ENCODE measurements around the gene PRX. TPM values are rescaled to one million over a fixed set of nuclear protein-coding genes. Genes with fewer than 3 reads are reported as not detected.

Gene PRX
- total and polyA plus RNA-seq, 2 of the 13 experiments (the other 11 are each of a cell fraction or from before 2014, with no cell fraction given) = 0.66 TPM

DNA sequence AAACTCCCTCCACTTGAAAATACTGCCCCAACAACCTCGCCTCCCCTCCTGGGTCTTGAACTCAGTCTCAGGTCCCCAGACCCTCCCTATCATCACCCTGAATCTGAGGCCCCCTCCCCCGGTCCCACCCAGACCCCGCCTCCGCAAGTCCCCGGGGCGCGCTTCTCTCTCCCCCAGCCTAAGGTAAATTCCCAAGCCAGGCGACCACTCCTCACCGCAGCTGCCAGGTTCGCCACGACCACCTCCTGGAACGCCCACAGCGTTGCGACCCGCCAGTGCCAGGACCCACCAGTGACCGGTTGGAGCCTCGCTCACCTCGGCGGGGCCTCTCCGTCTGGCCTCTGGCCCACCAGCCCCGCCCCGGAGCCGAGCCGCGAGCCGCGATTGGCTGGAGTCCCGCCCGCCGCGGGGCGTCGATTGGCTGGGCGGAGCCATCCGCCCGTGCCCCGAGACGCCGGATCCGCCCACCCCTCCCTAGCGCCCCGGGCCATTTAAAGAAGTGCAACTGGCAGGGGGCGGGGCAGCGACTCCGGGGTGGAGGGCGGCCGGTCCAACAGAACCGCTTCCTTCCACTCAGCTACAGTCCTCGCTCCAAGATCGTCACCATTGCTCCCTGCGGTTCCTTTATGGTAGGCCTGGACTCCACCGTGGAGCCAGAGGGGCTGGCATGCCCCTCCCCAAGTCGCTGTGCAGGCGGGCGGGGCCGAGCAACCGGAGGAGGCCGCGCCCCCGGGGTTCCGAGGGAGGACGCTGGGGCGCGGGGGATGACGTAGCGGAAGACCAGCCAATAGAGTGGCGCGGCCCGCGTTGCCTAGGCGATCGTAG lies 31.0 kb upstream of the PRX start, which contains the start of gene SERTAD3 (continued):
- TF ChIP-seq, protein P1, sequence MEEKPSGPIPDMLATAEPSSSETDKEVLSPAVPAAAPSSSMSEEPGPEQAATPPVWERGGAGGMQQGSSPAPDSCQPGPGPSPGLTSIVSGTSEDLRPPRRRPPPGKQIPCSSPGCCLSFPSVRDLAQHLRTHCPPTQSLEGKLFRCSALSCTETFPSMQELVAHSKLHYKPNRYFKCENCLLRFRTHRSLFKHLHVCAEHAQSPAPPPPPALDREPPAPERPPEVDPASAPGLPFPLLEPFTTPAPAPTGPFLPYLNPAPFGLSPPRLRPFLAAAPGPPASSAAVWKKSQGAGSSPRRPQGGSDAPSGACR (CRISPR knock-in tag; IDR thresholded peaks at IDR 0.05) = peak; percentile 20; the same call in 1 of the 2 replicates
- peak; percentile 77 for TF ChIP-seq ZNF883 (CRISPR knock-in tag; IDR thresholded peaks at IDR 0.05; ENCODE audit: not compliant biosample characterization)
- 0 out of 2 replicates have a peak, but pooled peaks have one; percentile 30 for TF ChIP-seq KDM3A (CRISPR knock-in tag; IDR thresholded peaks at IDR 0.05; ENCODE audit: low read depth)
- peak; percentile 58; the same call in 1 of the 2 replicates for TF ChIP-seq CHD4 (IDR thresholded peaks at IDR 0.05; ENCODE audit: borderline replicate concordance, low read length)
- TF ChIP-seq GABPB1 (CRISPR knock-in tag; IDR thresholded peaks at IDR 0.05) = peak; percentile 81
- TF ChIP-seq ZNF619 (CRISPR knock-in tag; IDR thresholded peaks at IDR 0.05) = 0 out of 2 replicates have a peak, but pooled peaks have one; percentile 33
- TF ChIP-seq SRSF9 (IDR thresholded peaks at IDR 0.05; ENCODE audit: borderline replicate concordance, insufficient read depth, low read depth, low read length, poor library complexity, severe bottlenecking) = no peak
- TF ChIP-seq POLR2AphosphoS5 (IDR thresholded peaks at IDR 0.05; ENCODE audit: low read depth, low read length) = peak; percentile 91
- TF ChIP-seq FOXC1 (CRISPR knock-in tag; IDR thresholded peaks at IDR 0.05; ENCODE audit: borderline replicate concordance) = peak; percentile 17; the same call in 1 of the 2 replicates
- TF ChIP-seq TAF15 (IDR thresholded peaks at IDR 0.05; ENCODE audit: low read depth, low read length, poor library complexity, severe bottlenecking) = peak; percentile 49
- TF ChIP-seq, protein P2, sequence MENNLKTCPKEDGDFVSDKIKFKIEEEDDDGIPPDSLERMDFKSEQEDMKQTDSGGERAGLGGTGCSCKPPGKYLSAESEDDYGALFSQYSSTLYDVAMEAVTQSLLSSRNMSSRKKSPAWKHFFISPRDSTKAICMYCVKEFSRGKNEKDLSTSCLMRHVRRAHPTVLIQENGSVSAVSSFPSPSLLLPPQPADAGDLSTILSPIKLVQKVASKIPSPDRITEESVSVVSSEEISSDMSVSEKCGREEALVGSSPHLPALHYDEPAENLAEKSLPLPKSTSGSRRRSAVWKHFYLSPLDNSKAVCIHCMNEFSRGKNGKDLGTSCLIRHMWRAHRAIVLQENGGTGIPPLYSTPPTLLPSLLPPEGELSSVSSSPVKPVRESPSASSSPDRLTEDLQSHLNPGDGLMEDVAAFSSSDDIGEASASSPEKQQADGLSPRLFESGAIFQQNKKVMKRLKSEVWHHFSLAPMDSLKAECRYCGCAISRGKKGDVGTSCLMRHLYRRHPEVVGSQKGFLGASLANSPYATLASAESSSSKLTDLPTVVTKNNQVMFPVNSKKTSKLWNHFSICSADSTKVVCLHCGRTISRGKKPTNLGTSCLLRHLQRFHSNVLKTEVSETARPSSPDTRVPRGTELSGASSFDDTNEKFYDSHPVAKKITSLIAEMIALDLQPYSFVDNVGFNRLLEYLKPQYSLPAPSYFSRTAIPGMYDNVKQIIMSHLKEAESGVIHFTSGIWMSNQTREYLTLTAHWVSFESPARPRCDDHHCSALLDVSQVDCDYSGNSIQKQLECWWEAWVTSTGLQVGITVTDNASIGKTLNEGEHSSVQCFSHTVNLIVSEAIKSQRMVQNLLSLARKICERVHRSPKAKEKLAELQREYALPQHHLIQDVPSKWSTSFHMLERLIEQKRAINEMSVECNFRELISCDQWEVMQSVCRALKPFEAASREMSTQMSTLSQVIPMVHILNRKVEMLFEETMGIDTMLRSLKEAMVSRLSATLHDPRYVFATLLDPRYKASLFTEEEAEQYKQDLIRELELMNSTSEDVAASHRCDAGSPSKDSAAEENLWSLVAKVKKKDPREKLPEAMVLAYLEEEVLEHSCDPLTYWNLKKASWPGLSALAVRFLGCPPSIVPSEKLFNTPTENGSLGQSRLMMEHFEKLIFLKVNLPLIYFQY (CRISPR knock-in tag; IDR thresholded peaks at IDR 0.05; ENCODE audit: borderline replicate concordance) = peak; percentile 93
- peak; percentile 62; the same call in 1 of the 2 replicates for TF ChIP-seq ZNF274 (CRISPR knock-in tag; IDR thresholded peaks at IDR 0.05)
- TF ChIP-seq MXD4 (CRISPR knock-in tag; IDR thresholded peaks at IDR 0.05) = peak; percentile 84; the same call in 1 of the 2 replicates
- TF ChIP-seq RFX3 (CRISPR knock-in tag; IDR thresholded peaks at IDR 0.05) = peak; percentile 85
- peak; percentile 63 for TF ChIP-seq RBM39 (IDR thresholded peaks at IDR 0.05; ENCODE audit: low read depth, low read length, poor library complexity, severe bottlenecking)
- TF ChIP-seq ZXDC (CRISPR knock-in tag; IDR thresholded peaks at IDR 0.05) = no peak
- 0 out of 2 replicates have a peak, but pooled peaks have one; percentile 49 for TF ChIP-seq ZSCAN25 (CRISPR knock-in tag; IDR thresholded peaks at IDR 0.05)
- TF ChIP-seq CBX1 (IDR thresholded peaks at IDR 0.05; ENCODE audit: low read depth) = peak; percentile 7
- no peak for TF ChIP-seq ZNF569 (CRISPR knock-in tag; IDR thresholded peaks at IDR 0.05; ENCODE audit: borderline replicate concordance)
- TF ChIP-seq, protein P3, sequence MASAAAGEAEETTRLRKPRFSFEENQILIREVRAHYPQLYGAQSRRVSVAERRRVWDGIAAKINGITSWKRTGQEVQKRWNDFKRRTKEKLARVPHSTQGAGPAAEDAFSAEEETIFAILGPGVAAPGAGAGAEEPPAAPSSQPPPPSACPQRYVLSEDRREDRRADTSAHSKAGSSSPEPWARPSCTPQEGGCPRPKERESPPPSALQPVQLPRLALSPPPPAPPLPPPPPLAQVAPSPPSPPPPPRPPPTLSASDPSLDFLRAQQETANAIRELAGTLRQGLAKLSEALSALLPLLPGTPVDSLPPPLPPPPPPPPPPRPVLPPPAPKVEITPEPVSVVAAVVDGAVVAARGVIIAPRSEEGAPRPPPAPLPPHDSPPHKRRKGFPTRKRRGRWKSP (CRISPR knock-in tag; IDR thresholded peaks at IDR 0.05) = peak; percentile 89

Measured in HepG2 (cell line).